ENCODE measurements around the gene EPHX1.

- TF ChIP-seq CTCF (IDR thresholded peaks at IDR 0.05): no peak
- TF ChIP-seq POLR2A (IDR thresholded peaks at IDR 0.05): no peak
- TF ChIP-seq POLR2AphosphoS5 (IDR thresholded peaks at IDR 0.05): no peak
Observed at GRCh38 chr1:225819346-225820192, 9.6 kb downstream of the EPHX1 start.
